WTC11 (cell line): ENCODE data around the gene ADAD2.

Experiments used
- CTCF ChIP-seq: fragments of 200-600 bp; IDR thresholded peaks from 2 replicates; pipeline ENCODE4 v1.8.0; 2022; ENCODE audit warnings: antibody characterized with exemption
- E2F4 ChIP-seq: sonication (generic); formaldehyde crosslinking; IDR thresholded peaks from 2 replicates; pipeline ENCODE4 v1.8.1; 2022; ENCODE audit warnings: low read depth, mild to moderate bottlenecking, moderate library complexity, missing genetic modification reagents, borderline replicate concordance
- HMGXB4 ChIP-seq: sonication (generic); formaldehyde crosslinking; IDR thresholded peaks from 2 replicates; pipeline ENCODE4 v1.8.1; 2023; ENCODE audit warnings: mild to moderate bottlenecking, moderate library complexity, missing genetic modification reagents
- MAX ChIP-seq: sonication (generic); formaldehyde crosslinking; IDR thresholded peaks from 2 replicates; pipeline ENCODE4 v1.8.0; 2022; ENCODE audit warnings: mild to moderate bottlenecking, missing genetic modification reagents
- RELA ChIP-seq: sonication (generic); formaldehyde crosslinking; IDR thresholded peaks from 2 replicates; pipeline ENCODE4 v1.8.1; 2022; ENCODE audit warnings: missing genetic modification reagents, mild to moderate bottlenecking, borderline replicate concordance
- STAT6 ChIP-seq: sonication (generic); formaldehyde crosslinking; conservative IDR thresholded peaks from 2 replicates; pipeline ENCODE4 v1.8.1; 2023; ENCODE audit warnings: mild to moderate bottlenecking, low read depth, missing genetic modification reagents, moderate library complexity
- USF1 ChIP-seq: sonication (generic); formaldehyde crosslinking; IDR thresholded peaks from 2 replicates; pipeline ENCODE4 v1.8.0; 2022; ENCODE audit warnings: mild to moderate bottlenecking, missing genetic modification reagents
- TF ChIP-seq, protein P1 (sequence below): sonication (generic); formaldehyde crosslinking; IDR thresholded peaks from 2 replicates; pipeline ENCODE4 v1.8.0; 2022; ENCODE audit warnings: mild to moderate bottlenecking, missing genetic modification reagents

DNA sequence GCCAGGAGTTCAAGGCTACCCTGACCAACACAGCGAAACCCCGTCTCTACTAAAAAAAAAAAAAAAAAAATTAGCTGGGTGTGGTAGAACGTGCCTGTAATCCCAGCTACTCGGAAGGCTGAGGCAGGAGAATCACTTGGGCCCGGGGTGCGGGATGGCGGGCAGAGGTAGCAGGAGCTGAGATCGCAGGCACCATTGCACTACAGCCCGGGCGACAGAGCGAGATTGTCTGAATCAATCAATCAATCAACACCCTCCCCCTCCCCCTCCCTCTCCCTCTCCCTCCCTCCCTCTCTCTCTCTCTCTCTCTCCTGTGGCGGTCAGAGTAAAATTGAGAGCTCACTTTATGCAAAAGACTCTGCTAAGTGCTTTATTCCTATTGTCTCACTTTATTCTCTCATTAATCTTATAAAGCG, 47.2 kb upstream of the ADAD2 start:
- no peak for TF ChIP-seq USF1 (CRISPR knock-in tag)
- no peak for TF ChIP-seq CTCF
- no peak for TF ChIP-seq MAX (CRISPR knock-in tag)
- TF ChIP-seq, protein P1, sequence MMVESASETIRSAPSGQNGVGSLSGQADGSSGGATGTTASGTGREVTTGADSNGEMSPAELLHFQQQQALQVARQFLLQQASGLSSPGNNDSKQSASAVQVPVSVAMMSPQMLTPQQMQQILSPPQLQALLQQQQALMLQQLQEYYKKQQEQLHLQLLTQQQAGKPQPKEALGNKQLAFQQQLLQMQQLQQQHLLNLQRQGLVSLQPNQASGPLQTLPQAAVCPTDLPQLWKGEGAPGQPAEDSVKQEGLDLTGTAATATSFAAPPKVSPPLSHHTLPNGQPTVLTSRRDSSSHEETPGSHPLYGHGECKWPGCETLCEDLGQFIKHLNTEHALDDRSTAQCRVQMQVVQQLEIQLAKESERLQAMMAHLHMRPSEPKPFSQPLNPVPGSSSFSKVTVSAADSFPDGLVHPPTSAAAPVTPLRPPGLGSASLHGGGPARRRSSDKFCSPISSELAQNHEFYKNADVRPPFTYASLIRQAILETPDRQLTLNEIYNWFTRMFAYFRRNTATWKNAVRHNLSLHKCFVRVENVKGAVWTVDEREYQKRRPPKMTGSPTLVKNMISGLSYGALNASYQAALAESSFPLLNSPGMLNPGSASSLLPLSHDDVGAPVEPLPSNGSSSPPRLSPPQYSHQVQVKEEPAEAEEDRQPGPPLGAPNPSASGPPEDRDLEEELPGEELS, result no peak
- no peak for TF ChIP-seq HMGXB4
- no peak for TF ChIP-seq RELA (CRISPR knock-in tag)
- TF ChIP-seq STAT6 (CRISPR knock-in tag), result no peak
- TF ChIP-seq E2F4 (CRISPR knock-in tag), result no peak
